HG03354 (cell line): ENCODE results near the gene TIMP4.

Experiments
- ATAC-seq: cut with Tn5 transposase; IDR thresholded peaks from one replicate; pipeline ENCODE4 v1.9.1; 2021; ENCODE audit warnings: mild to moderate bottlenecking; ENCODE audit not compliant: unreplicated experiment, poor library complexity, severe bottlenecking

Gene TIMP4

GRCh38 chr3:12158387-12159226 is at the start of gene TIMP4:
Gene TIMP4, minus strand, starts transcription at chr3:12158912. Its CDS starts 72 bp downstream, at chr3:12158840.
- no peak for ATAC-seq

GRCh38 chr3:12205171-12205570 is 46.5 kb upstream of the TIMP4 start:
- ATAC-seq = no peak

GRCh38 chr3:12201813-12202212 is 43.1 kb upstream of the TIMP4 start:
- ATAC-seq = no peak

- no peak for ATAC-seq
Measured at GRCh38 chr3:12198301-12198700, 39.6 kb upstream of the TIMP4 start.

- ATAC-seq = peak; percentile 43
Measured at GRCh38 chr3:12197475-12197874, 38.8 kb upstream of the TIMP4 start.

- no peak for ATAC-seq
Measured at GRCh38 chr3:12196684-12197083, 38.0 kb upstream of the TIMP4 start.

- no peak for ATAC-seq
Measured at GRCh38 chr3:12195231-12195630, 36.5 kb upstream of the TIMP4 start.

GRCh38 chr3:12194669-12195161 is 36.0 kb upstream of the TIMP4 start:
- ATAC-seq = peak; percentile 54

GRCh38 chr3:12194209-12194608 is 35.5 kb upstream of the TIMP4 start:
- peak; percentile 31 for ATAC-seq

- ATAC-seq = peak; percentile 64
Measured at GRCh38 chr3:12193485-12194165, 34.9 kb upstream of the TIMP4 start.

- no peak for ATAC-seq
Measured at GRCh38 chr3:12192655-12193484, 34.2 kb upstream of the TIMP4 start.

- no peak for ATAC-seq
Measured at GRCh38 chr3:12192173-12192572, 33.5 kb upstream of the TIMP4 start.

- ATAC-seq = no peak
Measured at GRCh38 chr3:12191559-12191958, 32.8 kb upstream of the TIMP4 start.

- no peak for ATAC-seq
Measured at GRCh38 chr3:12190832-12191231, 32.1 kb upstream of the TIMP4 start.

- no peak for ATAC-seq
Measured at GRCh38 chr3:12190221-12190807, 31.6 kb upstream of the TIMP4 start.

- ATAC-seq = no peak
Measured at GRCh38 chr3:12188681-12189287, 30.1 kb upstream of the TIMP4 start.

GRCh38 chr3:12188328-12188648 is 29.6 kb upstream of the TIMP4 start:
- ATAC-seq = no peak

- peak; percentile 75 for ATAC-seq
Measured at GRCh38 chr3:12187448-12188327, 29.0 kb upstream of the TIMP4 start.
